Measurements from ENCODE around the gene PLA2G10. TPM values are rescaled to one million over a fixed set of nuclear protein-coding genes. Genes with fewer than 3 reads are reported as not detected.

Gene PLA2G10, protein sequence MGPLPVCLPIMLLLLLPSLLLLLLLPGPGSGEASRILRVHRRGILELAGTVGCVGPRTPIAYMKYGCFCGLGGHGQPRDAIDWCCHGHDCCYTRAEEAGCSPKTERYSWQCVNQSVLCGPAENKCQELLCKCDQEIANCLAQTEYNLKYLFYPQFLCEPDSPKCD
- not detected in 2 replicates for total RNA-seq

GRCh38 chr16:14694129-14694528 lies at the start of gene PLA2G10:
Gene PLA2G10, minus strand, starts transcription at chr16:14694308. Its CDS starts 79 bp downstream, at chr16:14694229.

GRCh38 chr16:14742273-14743128 lies 48.4 kb upstream of the PLA2G10 start, which contains the start of gene NPIPA2:
Gene NPIPA2, plus strand, starts transcription at chr16:14742533. Its CDS starts 5,533 bp downstream, at chr16:14748066.

DNA sequence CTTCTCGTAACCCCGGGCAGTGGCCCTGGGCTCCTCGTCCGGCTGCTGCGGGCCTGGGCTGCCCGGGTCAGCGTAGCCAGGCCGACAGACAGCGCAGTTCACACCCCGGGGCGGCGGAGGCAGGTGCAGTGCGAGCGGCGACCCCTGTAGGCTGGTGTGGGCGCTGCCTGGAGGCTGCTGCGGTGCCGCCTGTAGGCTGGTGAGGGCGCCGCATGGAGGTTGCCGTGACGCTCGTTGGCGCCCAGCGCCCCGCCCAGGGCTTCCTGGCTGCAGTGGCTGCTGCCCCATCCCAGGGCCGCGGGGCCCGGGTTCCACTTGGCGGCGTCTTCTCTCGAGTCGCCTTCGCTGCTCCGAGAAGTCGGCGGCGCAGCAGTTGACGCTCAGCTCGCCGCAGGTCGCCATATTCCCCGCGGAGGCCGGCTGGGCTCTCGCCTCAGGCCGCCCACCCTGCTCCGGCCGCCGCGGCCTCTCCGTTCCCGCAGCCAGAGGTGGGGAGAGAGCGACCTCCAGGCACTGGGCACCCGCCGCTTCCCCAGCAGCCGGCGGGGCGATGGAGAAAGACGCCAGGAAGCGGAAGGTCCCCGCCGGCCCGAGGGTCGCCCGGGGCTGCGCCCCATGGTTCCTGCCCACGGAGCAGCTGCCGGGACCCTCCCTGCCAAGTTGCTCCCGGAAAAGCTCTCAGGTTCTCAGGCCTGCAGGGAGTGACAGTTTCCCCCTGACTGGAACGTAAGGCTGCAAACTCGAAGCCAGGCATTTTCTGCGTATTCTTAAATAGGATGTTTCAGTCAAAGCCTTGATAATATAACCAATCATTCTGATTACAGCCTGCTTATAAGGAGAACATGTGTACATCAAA lies 9.3 kb upstream of the PLA2G10 start, which contains the start of gene NPIPA3:
Gene NPIPA3 (plus strand): TSS at position 256 of the 856 bp plus-strand sequence. CDS start 5,533 bp downstream, outside the sequence.

GRCh38 chr16:14632693-14633569 lies 61.2 kb downstream of the PLA2G10 start, which contains the start of gene BFAR:
Gene BFAR, plus strand, starts transcription at chr16:14632951. Its CDS starts 11,396 bp downstream, at chr16:14644347.

DNA sequence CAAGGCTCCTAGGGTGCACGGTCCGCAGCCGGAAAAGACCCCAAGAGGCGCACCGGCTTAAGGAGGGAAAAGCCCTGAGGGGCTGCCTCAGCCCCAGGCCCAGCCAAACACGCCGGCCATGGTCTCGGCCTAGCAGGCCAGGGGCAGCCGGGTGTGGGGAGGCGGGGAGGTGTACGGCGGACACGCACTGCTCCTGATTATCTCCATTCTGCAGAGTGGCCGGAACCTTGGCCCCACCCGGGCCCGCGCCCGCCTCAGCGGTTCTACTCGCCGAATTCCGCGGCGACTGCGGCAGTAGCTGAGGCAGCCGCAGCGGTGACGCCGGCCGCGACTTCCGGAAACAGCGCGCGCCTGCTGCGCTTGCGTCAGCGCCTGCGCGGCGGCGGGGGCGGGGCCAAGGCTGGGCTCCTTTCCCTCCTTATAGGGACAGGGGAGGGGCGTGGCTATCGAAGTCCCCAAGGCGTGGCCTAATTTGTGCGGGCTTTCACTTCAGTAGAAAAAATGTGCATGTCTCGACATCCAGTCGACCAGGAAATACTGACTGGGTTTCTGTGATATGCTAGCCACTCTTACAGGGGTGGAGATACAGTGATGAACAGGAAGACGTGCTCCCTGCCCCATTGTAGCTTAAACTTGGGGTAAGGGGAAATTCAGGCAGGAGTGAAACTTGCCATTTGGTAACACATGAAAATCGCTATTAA lies 64.0 kb downstream of the PLA2G10 start, which contains the start of gene PARN:
Gene PARN (minus strand): TSS at position 342 of the 701 bp plus-strand sequence. CDS start 135 bp downstream, at position 207.

Small RNAs within 50 kb of the gene (small RNA-seq; reads per million reads assigned to genes)
- gene RNU7-125P: not detected

Other genes starting within 250 kb of the PLA2G10 start
- gene PARN, start 64.0 kb downstream of the PLA2G10 start, total RNA-seq: 28.7 and 32.1 TPM in 2 replicates
- gene BFAR, start 61.4 kb downstream of the PLA2G10 start, total RNA-seq: 76.2 and 85.6 TPM in 2 replicates
- 0.73 TPM in 1 of 2 replicates, not detected in the other for gene NPIPA3, start 9.1 kb upstream of the PLA2G10 start, total RNA-seq
- gene NPIPA2, start 48.2 kb upstream of the PLA2G10 start, total RNA-seq: 0.73 TPM in 1 of 2 replicates, not detected in the other
- gene NOMO1, start 139.4 kb upstream of the PLA2G10 start, total RNA-seq: 27.6 and 61.6 TPM in 2 replicates
- gene NPIPA1, start 243.1 kb upstream of the PLA2G10 start, total RNA-seq: 27.2 and 41.6 TPM in 2 replicates

Measured in subcutaneous preadipocyte (primary cell).